Kidney capillary endothelial cell (primary cell): ENCODE results near the gene GRIA1.

Experiments used
- DNase-seq: peaks from one replicate; pipeline ENCODE4 v3.0.0-alpha.2; 2018; ENCODE audit warnings: low spot score

The GRIA1 gene

GRCh38 chr5:153660919-153661318, 170.4 kb downstream of the GRIA1 start:
- no peak for DNase-seq

GRCh38 chr5:153661897-153662296, 171.4 kb downstream of the GRIA1 start:
- no peak for DNase-seq

GRCh38 chr5:153670101-153670500, 179.6 kb downstream of the GRIA1 start:
- no peak for DNase-seq

- DNase-seq, result no peak
Observed at GRCh38 chr5:153671653-153672346, 181.3 kb downstream of the GRIA1 start.

- peak; percentile 78 for DNase-seq
Observed at GRCh38 chr5:153672347-153673090, 182.0 kb downstream of the GRIA1 start.

DNA sequence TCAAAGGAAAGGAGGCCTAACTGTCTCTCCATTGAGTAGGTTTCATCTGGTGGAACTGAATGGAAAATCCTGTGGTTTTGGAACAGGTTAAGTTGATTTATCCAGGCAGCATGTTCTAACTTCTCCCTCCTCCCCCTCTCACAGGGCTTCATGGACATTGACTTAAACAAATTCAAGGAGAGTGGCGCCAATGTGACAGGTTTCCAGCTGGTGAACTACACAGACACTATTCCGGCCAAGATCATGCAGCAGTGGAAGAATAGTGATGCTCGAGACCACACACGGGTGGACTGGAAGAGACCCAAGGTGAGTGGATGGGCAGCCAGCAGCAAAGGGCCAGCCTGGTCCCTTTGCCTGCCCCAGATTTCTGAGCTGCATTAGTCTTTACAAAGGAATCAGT, 183.9 kb downstream of the GRIA1 start:
- no peak for DNase-seq

- DNase-seq, result no peak
Observed at GRCh38 chr5:153676406-153676805, 185.9 kb downstream of the GRIA1 start.

DNA sequence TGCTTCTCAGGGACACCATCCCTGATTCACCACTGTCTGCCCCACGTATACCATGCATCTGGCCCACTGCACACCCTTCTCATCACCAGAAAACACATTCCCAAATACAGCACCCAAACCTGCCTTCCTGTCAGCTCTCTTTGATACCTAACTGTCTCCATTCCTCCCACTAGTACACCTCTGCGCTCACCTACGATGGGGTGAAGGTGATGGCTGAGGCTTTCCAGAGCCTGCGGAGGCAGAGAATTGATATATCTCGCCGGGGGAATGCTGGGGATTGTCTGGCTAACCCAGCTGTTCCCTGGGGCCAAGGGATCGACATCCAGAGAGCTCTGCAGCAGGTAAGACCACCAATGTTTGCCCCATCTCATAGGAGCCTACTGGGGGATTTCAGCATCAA, 186.4 kb downstream of the GRIA1 start:
- no peak for DNase-seq

DNA sequence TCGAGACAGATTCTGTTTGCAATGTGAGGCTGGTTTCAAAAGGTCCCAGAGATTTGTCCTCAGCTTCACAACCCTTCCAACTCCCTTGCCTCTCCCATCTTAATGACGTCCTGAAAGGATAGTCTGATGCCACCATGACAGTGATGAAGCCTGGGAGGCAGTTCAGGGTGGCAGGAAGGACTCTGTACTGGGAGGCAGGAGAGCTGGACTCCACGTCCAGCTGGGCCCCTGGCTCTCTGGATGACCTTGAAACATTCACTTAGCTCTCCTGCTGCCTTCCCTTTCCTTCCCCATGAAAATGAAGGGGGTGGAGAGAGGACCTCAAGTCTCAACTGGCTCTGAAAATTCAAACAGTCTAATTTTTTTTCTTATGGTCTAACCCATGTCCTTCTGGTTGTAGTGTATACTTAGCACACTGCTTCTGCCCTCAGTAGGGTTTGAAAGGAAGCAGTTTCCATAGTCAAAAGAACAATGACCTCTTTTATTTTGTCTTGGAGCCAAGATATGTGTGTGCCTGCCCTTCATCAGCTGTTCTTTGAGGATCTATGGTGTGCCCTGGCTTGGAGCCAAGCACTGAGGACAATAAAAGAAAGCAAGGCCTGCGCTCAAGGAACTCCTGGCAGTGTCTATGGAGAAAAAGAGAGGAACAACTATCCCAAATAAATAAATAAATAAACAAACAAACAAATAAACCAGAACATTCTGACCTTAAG, 188.3 kb downstream of the GRIA1 start:
- DNase-seq, result peak; percentile 24

DNA sequence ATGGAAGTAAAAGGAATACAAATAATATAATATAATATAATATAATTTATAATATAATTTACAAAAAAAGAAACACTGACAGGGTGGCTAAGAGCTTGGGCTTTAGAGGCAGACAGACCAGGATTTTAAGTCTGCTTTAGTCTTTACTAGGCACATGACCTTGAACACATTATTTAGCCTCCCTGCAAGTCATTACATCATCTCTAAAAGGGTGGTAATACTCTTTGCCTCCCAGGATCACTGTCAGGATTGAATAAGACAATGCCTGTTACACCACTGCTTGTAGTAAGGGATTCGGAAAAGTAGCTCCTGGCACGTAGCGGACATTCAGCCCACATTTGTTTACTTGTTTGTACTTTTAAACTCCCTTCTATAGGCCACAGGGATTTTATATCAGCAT, 199.8 kb downstream of the GRIA1 start:
- no peak for DNase-seq

- DNase-seq, result no peak
Observed at GRCh38 chr5:153696256-153696655, 205.8 kb downstream of the GRIA1 start.

- no peak for DNase-seq
Observed at GRCh38 chr5:153699035-153699434, 208.6 kb downstream of the GRIA1 start.

- no peak for DNase-seq
Observed at GRCh38 chr5:153700940-153701339, 210.5 kb downstream of the GRIA1 start.

GRCh38 chr5:153702265-153702664, 211.8 kb downstream of the GRIA1 start:
- no peak for DNase-seq

DNA sequence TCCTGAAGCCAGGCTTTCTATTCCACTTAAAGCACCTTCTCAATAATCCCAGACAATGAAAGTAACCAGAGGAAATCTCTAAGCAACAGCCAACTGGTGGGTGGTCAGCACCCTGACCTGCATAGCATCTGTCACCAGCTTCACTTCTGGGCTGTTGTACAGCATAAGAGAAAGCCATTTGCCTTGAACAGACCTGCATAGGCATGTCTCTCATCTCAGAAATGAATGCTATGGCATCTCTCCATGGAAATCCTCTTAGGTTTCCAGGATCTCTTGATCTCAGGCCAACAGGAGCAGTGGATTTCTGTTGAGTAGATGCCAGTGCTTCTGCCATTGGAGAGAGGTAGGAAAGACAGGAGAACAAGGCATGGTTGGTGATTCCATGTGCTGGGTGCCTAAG, 213.6 kb downstream of the GRIA1 start:
- DNase-seq, result no peak

DNA sequence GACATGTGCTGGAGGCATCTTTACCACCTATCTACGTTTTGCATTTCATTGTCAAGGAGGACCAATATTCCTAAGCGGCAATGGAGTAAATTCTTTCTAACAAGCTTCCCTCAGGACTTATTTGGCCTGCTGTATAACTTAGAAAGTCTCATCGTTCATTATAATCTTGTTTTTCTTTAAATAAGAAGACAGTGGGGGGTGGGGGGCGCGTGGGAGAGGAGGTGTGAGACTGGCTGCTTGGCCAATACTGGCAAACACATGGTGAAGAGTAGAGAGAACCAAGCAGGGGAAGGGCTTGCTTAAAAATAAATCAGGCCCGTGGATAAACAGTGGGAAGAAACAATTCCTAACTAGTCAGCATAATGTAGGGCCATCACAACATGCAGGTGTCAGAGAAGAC, 217.2 kb downstream of the GRIA1 start:
- no peak for DNase-seq

DNA sequence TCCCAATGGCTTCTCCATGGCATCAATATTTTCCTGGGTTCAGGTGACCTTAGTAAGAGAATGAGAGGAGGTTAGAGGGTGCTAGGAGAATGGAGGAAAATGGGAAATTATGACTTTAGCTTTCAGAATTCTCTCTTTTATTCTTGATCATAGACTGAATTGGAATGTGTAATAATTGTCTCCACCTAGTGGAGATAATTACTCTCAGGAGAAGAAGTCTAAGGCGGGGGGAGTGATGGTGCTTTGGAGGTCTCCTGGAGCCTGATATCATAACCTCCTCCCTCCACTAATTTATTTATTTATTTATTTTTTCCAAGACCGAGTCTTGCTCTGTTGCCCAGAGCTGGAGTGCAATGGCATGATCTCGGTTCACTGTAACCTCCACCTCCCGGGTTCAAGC, 221.3 kb downstream of the GRIA1 start:
- DNase-seq, result no peak

- no peak for DNase-seq
Observed at GRCh38 chr5:153712946-153713345, 222.5 kb downstream of the GRIA1 start.

- no peak for DNase-seq
Observed at GRCh38 chr5:153713943-153714342, 223.5 kb downstream of the GRIA1 start.

DNA sequence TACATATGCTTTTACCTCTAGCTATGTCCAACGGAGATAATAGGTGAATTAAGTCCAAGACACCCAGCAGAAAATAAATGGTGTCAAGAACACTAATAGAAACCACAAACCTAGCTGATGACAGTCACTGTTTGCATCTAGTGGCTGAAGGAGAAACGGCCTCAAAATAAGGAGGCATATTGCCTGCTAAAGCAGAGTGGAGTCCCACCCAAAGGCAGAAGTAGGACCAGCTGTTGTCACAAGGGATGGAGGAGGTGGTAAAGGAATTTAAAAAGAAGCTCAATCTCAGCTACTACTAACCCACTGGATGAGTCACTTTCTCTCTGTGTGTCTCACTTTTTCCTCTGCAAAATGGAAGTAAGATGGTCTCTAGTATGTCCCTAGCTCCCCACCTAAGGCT, 224.3 kb downstream of the GRIA1 start:
- no peak for DNase-seq

DNA sequence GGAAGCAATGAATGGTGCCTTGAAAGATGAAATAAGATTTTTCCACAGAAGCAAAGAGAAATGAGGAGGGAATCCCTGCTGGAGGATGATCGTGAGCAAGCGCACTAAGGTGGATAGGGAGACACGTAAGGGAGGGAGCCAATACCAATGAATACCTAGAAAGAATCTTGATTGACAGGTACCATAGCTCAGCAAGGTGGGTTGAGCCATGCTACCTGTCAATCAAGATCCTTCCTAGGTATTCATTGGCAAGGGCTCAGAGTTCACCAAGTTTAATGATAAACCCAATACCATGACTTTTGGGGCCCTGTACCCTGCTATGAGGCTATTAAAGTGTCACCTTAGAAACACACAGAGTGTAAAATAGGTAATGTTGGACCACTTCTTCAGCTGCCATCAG, 226.8 kb downstream of the GRIA1 start:
- no peak for DNase-seq

GRCh38 chr5:153718713-153719112, 228.2 kb downstream of the GRIA1 start:
- no peak for DNase-seq

DNA sequence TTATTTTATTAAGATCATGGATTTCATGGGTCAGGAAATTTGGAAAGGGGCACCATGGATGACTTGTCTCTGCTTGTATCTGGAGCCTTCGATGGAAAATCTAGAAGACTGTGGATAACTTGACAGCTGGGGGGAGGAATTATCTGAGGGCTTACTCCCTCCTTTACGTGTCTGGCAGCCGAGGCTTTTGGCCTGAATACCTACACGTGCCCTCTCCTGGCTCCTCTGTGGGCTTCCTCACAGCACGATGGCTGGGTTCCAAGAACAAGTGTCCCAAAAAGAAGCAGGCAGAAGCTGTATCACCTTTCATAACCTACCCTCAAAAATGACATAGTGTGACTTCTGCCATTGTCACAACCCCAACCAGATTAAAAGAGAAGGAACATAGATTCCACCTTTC, 228.9 kb downstream of the GRIA1 start:
- no peak for DNase-seq
